Natural killer cell (primary cell): ENCODE results near the gene E2F4. TPM values are rescaled to one million over a fixed set of nuclear protein-coding genes. Genes with fewer than 3 reads are reported as not detected.

Experiments
- ATAC-seq, 3 donors: fragments of 150-1000 bp in 2 of 3; fragments of 200-7000 bp in 1 of 3; cut with Tn5 transposase; 1 replicate in 1 of 3; 2 replicates in 2 of 3; pipeline ENCODE4 v1.10.0; 2021; ENCODE audit warnings: mild to moderate bottlenecking in 2 of 3, moderate library complexity in 2 of 3
- DNase-seq, 2 donors: peaks; one replicate each; pipeline versions ENCODE4 v3.0.0 to v3.0.0-alpha.2; 2013 to 2021; ENCODE audit warnings: mixed read lengths in 1 of 2
- H3K27ac ChIP-seq: one replicate; pipeline ENCODE4 v1.5.1; 2013; ENCODE audit warnings: mild to moderate bottlenecking, low read length
- H3K27me3 ChIP-seq: one replicate; pipeline ENCODE4 v1.6.1; 2013; ENCODE audit warnings: low read length; ENCODE audit not compliant: control insufficient read depth, insufficient read depth
- H3K36me3 ChIP-seq: one replicate; pipeline ENCODE4 v1.6.1; 2013; ENCODE audit warnings: low read length; ENCODE audit not compliant: control insufficient read depth, insufficient read depth
- H3K4me1 ChIP-seq: one replicate; pipeline ENCODE4 v1.6.1; 2013; ENCODE audit warnings: low read length; ENCODE audit not compliant: control insufficient read depth, insufficient read depth
- H3K4me3 ChIP-seq: one replicate; pipeline ENCODE4 v1.5.1; 2013; ENCODE audit warnings: low read length
- H3K9me3 ChIP-seq: one replicate; pipeline ENCODE4 v1.6.1; 2013; ENCODE audit warnings: low read length; ENCODE audit not compliant: control insufficient read depth, insufficient read depth
- H3K27ac Mint-ChIP-seq, 2 donors: one replicate each; pipeline ENCODE4 v1.8.0; 2022; ENCODE audit warnings: mild to moderate bottlenecking in 2 of 2, mixed read lengths in 2 of 2, moderate library complexity in 1 of 2
- H3K27me3 Mint-ChIP-seq, 2 donors: one replicate each; pipeline ENCODE4 v1.8.0; 2022; ENCODE audit warnings: low read depth in 2 of 2, mixed read lengths in 2 of 2
- H3K36me3 Mint-ChIP-seq: one replicate; pipeline ENCODE4 v1.8.0; 2022; ENCODE audit warnings: mixed read lengths
- H3K4me1 Mint-ChIP-seq, 2 donors: one replicate each; pipeline ENCODE4 v1.8.0; 2022; ENCODE audit warnings: mixed read lengths in 2 of 2
- H3K4me3 Mint-ChIP-seq: one replicate; pipeline ENCODE4 v1.8.0; 2022; ENCODE audit warnings: mild to moderate bottlenecking, moderate library complexity, mixed read lengths
- H3K9me3 Mint-ChIP-seq, 2 donors: one replicate each; pipeline ENCODE4 v1.8.0; 2022; ENCODE audit warnings: mixed read lengths in 2 of 2
- WGBS: methylation state at CpG from one replicate; pipeline ENCODE4 v1.1.7; 2013; ENCODE audit warnings: missing lambda C conversion rate; ENCODE audit not compliant: insufficient coverage; 5-methylcytosine and 5-hydroxymethylcytosine counted together
- intact Hi-C: fragments of 100-400 bp; cut with micrococcal nuclease; formaldehyde crosslinking; loops from one replicate; pipeline ENCODE4 v1.14.2; 2022
- total RNA-seq, 4 donors: library from RNA; stranded (reverse); fragments of 120-200 nt in 1 of 4; gene quantifications; one replicate each; pipeline versions ENCODE4 v1.2.3 to v1.2.4, GENCODE V29; 2013 to 2022
- TF ChIP-seq, protein P1 (sequence below): fragments of 200-600 bp; IDR thresholded peaks from one replicate; pipeline ENCODE4 v1.8.0; 2022; ENCODE audit warnings: antibody characterized with exemption

Gene E2F4
- total RNA-seq, 3 donors from 2014 or later (not counting 1 experiment from before 2014, with no cell fraction given), result 57.6 to 91.7 (median 74.5) TPM

DNA sequence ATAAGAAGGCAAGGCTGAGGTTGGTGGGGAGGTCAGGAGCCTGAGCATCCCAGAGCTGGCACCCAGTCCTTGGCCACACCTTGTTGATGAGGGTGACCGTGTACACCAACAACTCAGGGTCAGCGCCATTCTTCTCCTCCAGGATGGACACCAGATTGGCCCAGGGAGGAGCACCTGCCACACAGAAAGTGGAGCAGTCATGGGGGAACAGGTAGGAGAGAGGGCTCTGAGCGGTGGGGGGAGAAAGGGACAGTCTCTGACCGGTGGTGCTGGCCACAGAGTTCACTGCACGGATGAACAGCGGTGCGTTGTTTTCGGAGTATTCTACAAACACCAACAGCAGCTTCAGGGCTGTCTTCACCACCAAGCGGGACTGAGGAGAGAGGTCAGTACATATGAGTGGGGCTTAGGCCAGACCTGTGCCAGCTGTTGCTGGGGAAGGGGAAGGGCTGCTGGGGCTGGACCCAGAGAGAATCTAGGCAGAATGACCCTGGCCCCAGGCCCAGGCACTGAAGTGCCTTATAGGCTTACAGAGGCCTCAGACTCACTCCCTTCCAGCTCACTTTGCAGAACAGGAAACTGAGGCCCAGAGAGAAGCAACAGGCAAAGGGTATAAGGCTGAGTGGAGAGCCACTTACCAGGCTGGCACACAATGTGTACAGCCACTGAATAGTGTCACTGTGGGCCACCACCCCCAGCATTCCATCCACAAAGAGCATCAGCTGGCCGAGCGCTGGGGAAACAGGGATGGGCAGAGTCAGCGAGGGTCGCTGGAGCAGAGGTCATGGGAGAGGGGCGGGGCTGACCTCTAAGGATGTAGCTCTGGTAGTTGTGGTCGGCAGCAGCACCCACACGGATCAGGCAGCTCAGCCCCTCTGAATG, 45.7 kb downstream of the E2F4 start:
- TF ChIP-seq, protein P1, sequence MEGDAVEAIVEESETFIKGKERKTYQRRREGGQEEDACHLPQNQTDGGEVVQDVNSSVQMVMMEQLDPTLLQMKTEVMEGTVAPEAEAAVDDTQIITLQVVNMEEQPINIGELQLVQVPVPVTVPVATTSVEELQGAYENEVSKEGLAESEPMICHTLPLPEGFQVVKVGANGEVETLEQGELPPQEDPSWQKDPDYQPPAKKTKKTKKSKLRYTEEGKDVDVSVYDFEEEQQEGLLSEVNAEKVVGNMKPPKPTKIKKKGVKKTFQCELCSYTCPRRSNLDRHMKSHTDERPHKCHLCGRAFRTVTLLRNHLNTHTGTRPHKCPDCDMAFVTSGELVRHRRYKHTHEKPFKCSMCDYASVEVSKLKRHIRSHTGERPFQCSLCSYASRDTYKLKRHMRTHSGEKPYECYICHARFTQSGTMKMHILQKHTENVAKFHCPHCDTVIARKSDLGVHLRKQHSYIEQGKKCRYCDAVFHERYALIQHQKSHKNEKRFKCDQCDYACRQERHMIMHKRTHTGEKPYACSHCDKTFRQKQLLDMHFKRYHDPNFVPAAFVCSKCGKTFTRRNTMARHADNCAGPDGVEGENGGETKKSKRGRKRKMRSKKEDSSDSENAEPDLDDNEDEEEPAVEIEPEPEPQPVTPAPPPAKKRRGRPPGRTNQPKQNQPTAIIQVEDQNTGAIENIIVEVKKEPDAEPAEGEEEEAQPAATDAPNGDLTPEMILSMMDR, result no peak
- ATAC-seq (no peak), DNase-seq (no peak)
- H3K9me3 Mint-ChIP-seq, result no peaks in the 10 kb centered on the region
- peaks cover 47% of the 10 kb centered on the region for H3K36me3 ChIP-seq
- 98% methylated on average over 13 of the region's 16 CpGs for WGBS
- H3K27me3 Mint-ChIP-seq, result no peaks in the 10 kb centered on the region
- H3K27ac ChIP-seq, result no peak overlapping the region
- H3K4me1 Mint-ChIP-seq, result peaks cover 11 to 32% of the 10 kb centered on the region in 2 donors
- no peak overlapping the region for H3K4me3 Mint-ChIP-seq
- H3K4me1 ChIP-seq, result peaks cover 5% of the 10 kb centered on the region
- peak overlapping the region; percentile 9 to 63 for H3K27ac Mint-ChIP-seq
- no peak overlapping the region for H3K4me3 ChIP-seq
- no peaks in the 10 kb centered on the region for H3K27me3 ChIP-seq
- intact Hi-C loops, result no loop called here
- H3K9me3 ChIP-seq, result no peaks in the 10 kb centered on the region
- H3K36me3 Mint-ChIP-seq, result no peaks in the 10 kb centered on the region

DNA sequence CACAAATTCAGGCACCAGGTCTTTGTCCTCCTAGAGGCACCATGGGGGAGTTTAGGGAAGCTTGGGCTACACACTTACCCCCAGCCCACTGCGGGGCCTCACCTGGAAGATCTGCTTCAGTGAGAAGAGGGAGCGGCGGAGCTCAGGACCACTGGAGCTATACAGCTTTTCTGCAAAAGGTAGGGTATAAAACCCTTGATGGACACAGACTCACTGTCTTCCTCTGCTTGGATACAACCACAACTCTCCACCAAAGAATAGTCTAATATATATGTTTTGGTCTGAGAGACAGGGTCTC, 46.3 kb downstream of the E2F4 start:
- H3K4me3 Mint-ChIP-seq, result no peak overlapping the region
- Histone ChIP-seq H3K27me3 (no peaks in the 10 kb centered on the region), H3K4me3 (no peak overlapping the region), H3K27ac (no peak overlapping the region), H3K4me1 (peaks cover 5% of the 10 kb centered on the region), H3K36me3 (peaks cover 46% of the 10 kb centered on the region), H3K9me3 (no peaks in the 10 kb centered on the region)
- H3K27me3 Mint-ChIP-seq, result no peaks in the 10 kb centered on the region
- 100% methylated on average over 1 of the region's 3 CpGs for WGBS
- DNase-seq (no peak), ATAC-seq (no peak)
- peaks cover 13 to 34% of the 10 kb centered on the region in 2 donors for H3K4me1 Mint-ChIP-seq
- intact Hi-C loops, result no loop called here
- peak overlapping the region in 1 of 2 donors; percentile 9 for H3K27ac Mint-ChIP-seq
- H3K36me3 Mint-ChIP-seq, result no peaks in the 10 kb centered on the region
- TF ChIP-seq, protein P1, result no peak
- no peaks in the 10 kb centered on the region for H3K9me3 Mint-ChIP-seq

DNA sequence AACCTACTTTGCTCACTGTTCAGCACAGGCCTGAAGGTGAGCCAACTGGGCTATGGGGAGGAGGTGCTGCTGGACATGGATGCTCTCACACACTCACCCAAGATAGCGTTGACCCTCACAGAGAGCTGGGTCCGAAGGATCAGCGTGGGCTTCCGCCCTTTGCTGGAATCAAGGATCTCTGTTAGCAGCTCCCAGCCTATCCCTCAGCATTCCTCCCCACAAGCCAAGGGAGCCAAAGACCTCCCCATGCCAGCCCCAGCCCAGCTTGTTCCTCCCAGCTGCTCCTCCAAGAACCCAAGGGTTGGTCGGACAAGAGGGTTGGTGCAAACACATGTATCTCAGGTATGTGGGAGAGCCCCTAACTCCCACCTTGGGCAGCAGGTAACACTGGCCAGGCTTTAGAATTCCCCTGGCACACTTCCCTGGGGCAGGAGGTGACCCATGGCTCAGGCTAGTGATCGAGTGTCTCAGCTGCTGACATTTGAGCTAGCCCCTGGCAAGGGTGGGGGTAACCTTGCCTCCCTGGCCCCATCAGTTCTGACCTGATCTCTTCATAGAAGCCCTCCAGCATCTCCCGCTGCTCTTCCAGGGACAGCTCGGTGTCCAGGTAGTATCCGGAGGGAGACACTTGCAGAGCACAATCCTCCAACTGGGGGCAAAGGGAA, 47.0 kb downstream of the E2F4 start:
- H3K27ac ChIP-seq, result no peak overlapping the region
- ATAC-seq (no peak), DNase-seq (no peak)
- Mint-ChIP-seq H3K4me3 (no peak overlapping the region), H3K36me3 (no peaks in the 10 kb centered on the region), H3K27ac (peak overlapping the region in 1 of 2 donors; percentile 49), H3K9me3 (no peaks in the 10 kb centered on the region), H3K4me1 (peaks cover 14 to 40% of the 10 kb centered on the region in 2 donors), H3K27me3 (no peaks in the 10 kb centered on the region)
- H3K36me3 ChIP-seq, result peaks cover 41% of the 10 kb centered on the region
- WGBS, result 100% methylated on average over 9 of the region's 9 CpGs
- intact Hi-C loops, result no loop called here
- no peaks in the 10 kb centered on the region for H3K9me3 ChIP-seq
- H3K4me3 ChIP-seq, result no peak overlapping the region
- peaks cover 12% of the 10 kb centered on the region for H3K4me1 ChIP-seq
- TF ChIP-seq, protein P1, result no peak
- H3K27me3 ChIP-seq, result no peaks in the 10 kb centered on the region
